Stimulated activated CD4-positive, alpha-beta T cell treated with anti-CD3 and anti-CD28 coated beads, Interleukin-1b, Interleukin-23, amount 100 ng/mL, for 1 hour (primary cell): ENCODE data around the gene RPAP2.
"Not testable (repeated sequence)": the region's sequence is repeated elsewhere in the genome, so short reads cannot be mapped to it uniquely, and the experiment has no call there.

Experiments
- DNase-seq, 2 donors: peaks; one replicate each; pipeline ENCODE4 v3.0.0-alpha.2; 2020; ENCODE audit warnings: low read depth in 2 of 2

RPAP2 gene

DNA sequence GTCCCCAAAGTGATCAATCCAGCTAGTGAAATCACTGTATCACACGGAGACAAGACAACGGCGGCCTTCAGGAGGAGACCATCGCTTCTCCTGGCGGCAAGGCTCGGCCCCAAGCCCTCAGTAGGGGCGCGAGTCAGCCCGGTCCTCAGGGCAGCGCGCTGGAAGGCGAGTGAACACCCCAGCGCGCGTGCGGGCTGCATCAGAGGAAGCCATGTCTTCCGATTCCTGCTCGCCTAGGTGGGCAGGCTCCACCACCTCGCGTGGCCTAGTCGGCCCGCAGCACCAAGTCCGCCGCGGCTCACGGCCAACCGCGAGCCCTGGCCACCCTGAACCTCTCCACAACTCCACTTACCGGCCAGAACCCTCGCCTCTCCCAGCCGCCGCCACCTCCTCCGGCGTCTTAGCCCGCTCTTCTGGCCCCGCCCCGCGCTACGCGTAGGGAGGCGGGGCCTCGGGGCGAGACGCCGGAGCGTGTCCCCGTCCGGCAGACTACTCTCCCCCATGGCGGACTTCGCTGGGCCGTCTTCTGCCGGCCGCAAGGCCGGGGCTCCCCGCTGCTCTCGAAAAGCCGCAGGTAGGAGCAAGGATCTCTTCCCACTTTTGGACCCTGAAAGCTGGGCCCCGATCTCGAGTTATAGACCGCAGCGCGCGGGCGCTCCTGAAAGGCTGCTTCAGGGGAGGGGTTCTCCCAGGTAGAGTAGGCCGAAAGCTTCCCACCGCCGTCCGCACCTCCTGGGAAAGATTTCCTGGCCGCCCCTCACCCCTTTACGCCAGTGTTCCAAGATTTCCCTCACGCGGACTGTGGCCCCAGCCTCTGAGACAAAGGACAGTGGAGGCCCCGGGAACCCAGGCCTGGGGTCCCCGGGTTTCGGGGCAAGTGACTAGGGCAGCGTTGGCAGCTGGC, at the start of gene RPAP2, which contains the start of gene GLMN:
Gene RPAP2, plus strand, starts transcription at position 487 of the 904 bp plus-strand sequence. Its CDS starts 15 bp downstream, at position 502.
Gene GLMN, minus strand, starts transcription at position 415 of the 904 bp plus-strand sequence. CDS start 988 bp downstream, outside the sequence.
- peak; percentile 32 to 45 for DNase-seq

DNA sequence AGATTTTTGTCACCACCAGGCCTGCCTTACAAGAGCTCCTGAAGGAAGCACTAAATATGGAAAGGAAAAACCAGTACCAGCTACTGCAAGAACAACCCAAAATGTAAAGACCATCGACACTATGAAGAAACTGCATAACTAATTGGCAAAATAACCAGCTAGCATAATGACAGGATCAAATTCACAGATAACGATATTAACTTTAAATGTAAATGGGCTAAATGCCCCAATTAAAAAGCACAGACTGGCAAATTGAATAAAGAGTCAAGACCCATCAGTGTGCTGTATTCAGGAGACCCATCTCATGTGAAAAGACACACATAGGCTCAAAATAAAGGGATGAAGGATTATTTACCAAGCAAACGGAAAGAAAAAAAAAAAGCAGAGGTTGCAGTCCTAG, 44.1 kb upstream of the RPAP2 start:
- DNase-seq, result not testable (repeated sequence)

DNA sequence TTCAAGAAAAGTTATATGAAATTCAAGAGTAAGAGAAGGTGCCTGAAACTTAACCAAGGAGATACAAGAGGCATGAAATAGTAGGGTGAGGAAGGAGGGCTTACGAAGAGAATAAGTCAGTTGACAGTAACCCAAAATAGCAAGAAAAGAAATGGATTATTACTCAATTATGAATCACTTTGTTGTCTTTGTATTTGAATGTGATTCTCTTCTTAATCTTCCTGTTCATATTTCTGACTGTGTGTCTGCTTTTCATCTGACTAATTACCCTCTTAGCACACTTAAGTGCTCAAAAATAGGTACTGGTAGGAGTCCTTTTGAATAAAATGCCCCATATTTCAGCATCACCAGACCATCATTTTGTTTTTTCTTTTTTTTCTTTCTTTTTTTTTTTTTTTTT, 39.5 kb upstream of the RPAP2 start:
- no peak for DNase-seq

GRCh38 chr1:92262516-92262915, 36.3 kb upstream of the RPAP2 start:
- DNase-seq, result no peak

GRCh38 chr1:92273039-92273438, 25.8 kb upstream of the RPAP2 start:
- DNase-seq, result no peak

- DNase-seq, result no peak
Measured at GRCh38 chr1:92274939-92275338, 23.9 kb upstream of the RPAP2 start.

DNA sequence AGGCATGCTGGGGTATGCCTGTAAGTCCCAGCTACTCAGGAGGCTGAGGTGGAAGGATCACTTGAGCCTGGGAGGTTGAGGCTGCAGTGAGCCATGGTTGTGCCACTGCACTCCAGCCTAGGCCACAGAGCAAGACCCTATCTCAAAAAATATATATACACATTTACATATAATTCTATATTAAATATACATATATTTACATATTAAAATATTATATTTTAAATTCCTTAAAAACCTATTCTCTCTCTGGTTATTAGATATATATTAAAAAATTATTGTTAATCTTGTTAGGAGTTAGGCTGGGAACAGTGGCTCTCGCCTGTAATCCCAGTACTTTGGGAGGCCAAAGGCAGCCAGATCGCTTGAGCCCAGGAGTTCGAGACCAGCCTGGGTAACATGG, 22.8 kb upstream of the RPAP2 start:
- no peak for DNase-seq

GRCh38 chr1:92277105-92277723, 21.6 kb upstream of the RPAP2 start:
- DNase-seq, result no peak

GRCh38 chr1:92279781-92280180, 19.1 kb upstream of the RPAP2 start:
- DNase-seq, result not testable (repeated sequence)

DNA sequence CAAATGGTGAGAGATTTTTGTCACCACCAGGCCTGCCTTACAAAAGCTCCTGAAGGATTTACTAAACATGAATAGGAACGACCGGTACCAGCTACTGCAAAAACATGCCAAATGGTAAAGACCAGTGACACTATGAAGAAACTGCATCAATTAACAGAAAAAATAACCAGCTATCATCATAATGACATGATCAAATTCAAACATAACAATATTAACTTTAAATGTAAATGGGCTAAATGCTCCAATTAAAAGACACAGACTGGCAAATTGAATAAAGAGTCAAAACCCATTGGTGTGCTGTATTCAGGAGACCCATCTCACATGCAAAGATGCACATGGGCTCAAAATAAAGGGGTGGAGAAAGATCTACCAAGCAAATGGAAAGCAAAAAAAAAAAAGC, 17.4 kb upstream of the RPAP2 start:
- not testable (repeated sequence) for DNase-seq

GRCh38 chr1:92291372-92291999, 7.4 kb upstream of the RPAP2 start:
- no peak for DNase-seq

GRCh38 chr1:92298213-92298572, 666 bp upstream of the RPAP2 start:
- no peak for DNase-seq

DNA sequence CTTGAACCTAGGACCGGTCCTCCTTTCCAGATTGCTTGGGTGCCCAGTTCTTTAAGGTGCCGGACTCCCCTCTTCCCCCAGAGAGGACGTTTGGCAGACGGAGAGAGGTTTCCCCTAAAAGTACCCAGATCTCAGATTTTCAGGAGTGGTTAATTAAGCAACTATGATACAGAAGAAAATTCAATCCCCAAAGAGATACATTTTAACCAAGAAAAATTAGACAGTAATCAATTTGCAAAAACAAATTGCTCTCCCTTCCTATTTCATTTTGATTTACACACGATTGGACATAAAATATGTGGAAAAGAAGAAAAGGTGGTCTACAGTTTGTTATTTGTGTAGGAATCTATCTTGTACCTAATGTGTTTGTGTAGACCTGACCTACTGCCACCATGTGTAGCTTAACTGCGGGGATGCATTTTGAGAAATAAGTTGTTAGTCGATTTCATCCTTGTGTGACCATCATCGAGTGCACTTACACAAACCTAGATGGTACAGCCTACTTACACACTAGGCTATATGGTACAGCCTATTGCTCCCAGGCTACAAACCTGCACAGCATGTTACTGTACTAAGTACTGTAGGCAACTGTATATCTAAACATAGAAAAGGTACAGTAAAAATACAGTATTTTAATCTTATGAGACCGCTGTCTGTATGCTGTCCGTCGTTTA, 755 bp downstream of the RPAP2 start:
- DNase-seq, result no peak

GRCh38 chr1:92301021-92301420, 2.2 kb downstream of the RPAP2 start:
- DNase-seq, result no peak

GRCh38 chr1:92306020-92306419, 7.2 kb downstream of the RPAP2 start:
- DNase-seq, result no peak

DNA sequence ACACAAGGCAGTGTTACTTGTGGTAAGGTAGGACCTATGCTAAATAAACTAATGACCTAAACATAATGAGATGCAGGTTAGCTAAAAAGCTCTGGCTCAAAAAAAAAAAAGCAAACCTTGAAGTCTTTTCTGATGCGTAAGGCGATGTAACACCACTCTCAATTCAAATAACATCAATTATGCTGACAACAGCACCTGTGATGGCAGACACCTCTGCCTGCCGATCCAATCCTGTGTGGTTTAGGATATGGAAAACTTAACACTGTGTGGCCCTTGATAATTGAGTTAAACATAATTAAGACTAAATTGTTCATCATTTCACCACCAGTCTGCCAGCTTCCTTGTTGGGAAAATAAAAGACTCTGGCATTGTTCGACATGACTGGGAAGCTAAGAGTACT, 9.1 kb downstream of the RPAP2 start:
- no peak for DNase-seq

DNA sequence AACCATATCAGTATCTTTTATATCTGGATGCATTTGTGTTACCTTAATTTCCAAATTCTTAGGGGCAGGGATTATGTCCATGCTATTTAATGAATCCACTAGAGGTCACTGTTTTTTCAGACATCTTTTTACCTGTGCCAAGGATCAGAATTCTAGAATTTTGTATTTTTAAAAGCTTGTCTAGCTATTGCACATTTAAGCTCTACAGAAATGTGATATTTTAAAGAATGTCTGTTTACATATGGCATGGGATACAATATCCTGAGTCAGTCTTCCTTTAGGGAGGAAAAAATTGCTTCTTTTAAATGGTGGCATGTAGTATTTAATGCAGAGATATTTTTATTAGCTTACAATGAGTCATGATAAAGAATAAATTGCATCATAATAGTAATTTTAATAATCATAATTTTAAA, 11.3 kb downstream of the RPAP2 start:
- DNase-seq, result no peak

GRCh38 chr1:92314024-92314423, 15.2 kb downstream of the RPAP2 start:
- DNase-seq, result no peak

- no peak for DNase-seq
Measured at GRCh38 chr1:92315766-92316599, 17.1 kb downstream of the RPAP2 start.

DNA sequence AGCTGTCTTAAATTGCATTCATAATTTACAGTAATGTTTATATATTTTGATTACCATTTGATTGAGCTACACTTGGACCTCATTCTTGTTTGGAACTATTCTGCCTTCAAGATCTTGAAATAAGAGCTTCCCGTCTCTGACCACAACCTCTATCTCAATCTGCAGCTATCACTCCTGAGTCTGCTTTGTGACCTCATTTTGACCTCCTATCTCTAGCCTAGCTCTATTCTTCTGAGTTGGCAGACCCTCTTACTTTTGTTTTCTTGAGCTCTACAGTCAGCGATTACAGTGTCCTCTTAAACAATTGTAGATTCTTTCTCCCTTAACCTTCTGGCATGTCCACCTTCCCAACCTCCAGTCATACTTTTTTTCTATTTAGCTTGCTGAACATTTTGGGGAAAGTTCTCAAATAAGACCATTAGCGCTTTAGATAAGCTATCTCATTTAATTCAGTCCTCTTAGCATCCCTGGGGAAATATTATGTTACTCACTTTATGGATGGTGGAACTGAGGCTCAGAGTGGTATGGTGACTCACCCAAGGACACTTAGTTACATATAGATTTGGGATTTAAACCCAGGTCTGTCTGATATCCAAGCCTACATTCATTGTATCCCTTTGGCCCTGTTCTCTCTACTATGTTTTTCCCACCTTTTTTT, 19.1 kb downstream of the RPAP2 start:
- DNase-seq, result no peak
